ENCODE results near the gene DENND6A.

- TF ChIP-seq ZBTB26 (tag by site-specific recombination; optimal IDR thresholded peaks at IDR 0.05) = no peak
- TF ChIP-seq CTCF (tag by site-specific recombination; IDR thresholded peaks at IDR 0.05) = no peak
- no peak for TF ChIP-seq SP2 (tag by site-specific recombination; IDR thresholded peaks at IDR 0.05)
Observed at GRCh38 chr3:57701781-57702180, 8.9 kb upstream of the DENND6A start.
